GM21515 (cell line): ENCODE measurements around the gene UNC5A.
"Not testable (repeated sequence)": the region's sequence is repeated elsewhere in the genome, so short reads cannot be mapped to it uniquely, and the experiment has no call there.

Experiments used
- ATAC-seq: cut with Tn5 transposase; IDR thresholded peaks from one replicate; pipeline ENCODE4 v1.9.1; 2021; ENCODE audit not compliant: unreplicated experiment

Gene UNC5A

DNA sequence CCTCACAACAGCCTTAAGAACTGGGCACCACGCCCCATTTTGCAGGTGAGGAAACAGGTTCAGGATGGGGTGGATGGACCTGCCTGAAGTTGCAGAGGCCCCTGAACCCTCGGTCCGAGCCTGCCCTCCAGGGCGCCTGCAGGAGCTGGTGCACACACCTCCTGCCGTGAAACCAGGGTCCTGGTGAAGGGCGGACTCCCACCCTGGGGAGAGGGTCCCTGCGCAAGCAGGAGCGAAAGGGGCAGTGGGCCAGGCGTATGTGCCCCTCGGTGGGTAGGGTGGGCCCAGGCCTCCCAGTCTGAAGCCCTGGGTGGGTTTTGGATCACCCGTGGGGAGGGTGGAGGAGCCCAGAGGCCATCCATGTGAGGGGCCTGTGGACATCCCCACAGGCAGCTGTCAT lies 50.9 kb downstream of the UNC5A start:
- ATAC-seq = no peak

- no peak for ATAC-seq
Measured at GRCh38 chr5:176862330-176862995, 52.1 kb downstream of the UNC5A start.

GRCh38 chr5:176863041-176863764 lies 52.8 kb downstream of the UNC5A start:
- ATAC-seq = no peak

- no peak for ATAC-seq
Measured at GRCh38 chr5:176863765-176864098, 53.4 kb downstream of the UNC5A start.

- ATAC-seq = no peak
Measured at GRCh38 chr5:176864755-176865154, 54.4 kb downstream of the UNC5A start.

DNA sequence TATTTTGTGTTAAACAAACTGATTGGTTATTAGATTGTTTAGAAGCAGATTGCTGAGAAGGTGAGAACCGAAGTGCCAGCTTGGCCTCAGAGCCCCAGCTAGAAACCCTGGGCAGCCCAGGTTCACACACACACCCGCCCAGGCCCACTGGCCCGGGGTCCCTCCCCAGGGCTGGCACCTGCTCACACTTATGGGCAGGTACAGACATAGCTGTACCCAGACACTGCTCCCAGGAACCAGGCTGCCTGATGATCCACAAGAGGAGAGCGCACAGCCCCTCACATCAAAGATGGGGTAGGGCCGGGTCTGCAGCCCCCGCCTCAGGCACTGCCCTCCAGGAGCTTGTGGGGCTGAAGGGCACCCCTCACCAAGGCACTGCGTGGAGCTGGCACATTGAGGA lies 55.6 kb downstream of the UNC5A start:
- ATAC-seq = no peak

DNA sequence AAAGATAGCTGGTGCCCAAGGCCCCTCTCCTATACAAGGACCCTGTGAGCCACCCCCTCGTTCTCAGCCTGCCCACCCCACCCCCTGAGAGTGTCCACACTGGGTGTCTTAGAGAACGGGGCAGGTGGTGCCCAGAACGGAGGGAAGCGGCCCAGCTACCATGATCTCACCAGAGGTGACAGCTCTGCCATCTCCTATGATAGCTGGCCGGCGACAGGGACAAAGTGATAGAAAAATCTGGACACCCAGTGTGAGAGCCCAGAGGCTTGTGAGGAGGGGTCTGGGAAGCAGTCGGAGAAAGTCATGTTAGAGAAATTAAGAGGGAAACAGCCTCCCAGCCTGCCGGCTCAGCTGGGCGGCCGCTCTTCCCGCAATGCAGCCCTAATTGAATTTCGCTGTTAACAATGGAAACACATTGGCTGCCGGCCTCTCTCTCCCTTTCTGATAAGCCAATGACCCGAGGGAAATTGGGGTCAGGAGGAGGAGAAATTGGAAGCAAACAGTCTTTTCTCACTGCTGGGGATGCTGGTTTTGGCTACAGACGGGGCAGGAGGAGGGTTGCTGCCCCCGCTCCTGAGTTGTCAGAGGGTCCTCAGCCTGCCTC lies 56.5 kb downstream of the UNC5A start:
- no peak for ATAC-seq

DNA sequence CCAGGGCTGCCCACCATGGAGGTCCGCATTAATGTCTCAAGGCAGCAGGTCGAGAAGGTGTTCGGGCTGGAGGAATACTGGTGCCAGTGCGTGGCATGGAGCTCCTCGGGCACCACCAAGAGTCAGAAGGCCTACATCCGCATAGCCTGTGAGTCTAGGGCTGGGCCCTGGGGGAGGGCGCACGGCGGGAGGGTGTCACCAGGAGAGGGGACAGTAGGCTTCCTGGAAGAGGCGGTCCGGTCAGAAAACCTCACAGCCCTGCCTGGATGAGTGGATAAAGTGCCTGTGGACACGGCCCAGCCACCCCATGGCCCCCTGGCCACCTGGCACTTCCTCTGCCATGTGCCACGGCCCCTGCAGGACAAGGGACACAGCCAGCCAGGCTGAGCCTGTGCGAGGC lies 57.8 kb downstream of the UNC5A start:
- no peak for ATAC-seq

DNA sequence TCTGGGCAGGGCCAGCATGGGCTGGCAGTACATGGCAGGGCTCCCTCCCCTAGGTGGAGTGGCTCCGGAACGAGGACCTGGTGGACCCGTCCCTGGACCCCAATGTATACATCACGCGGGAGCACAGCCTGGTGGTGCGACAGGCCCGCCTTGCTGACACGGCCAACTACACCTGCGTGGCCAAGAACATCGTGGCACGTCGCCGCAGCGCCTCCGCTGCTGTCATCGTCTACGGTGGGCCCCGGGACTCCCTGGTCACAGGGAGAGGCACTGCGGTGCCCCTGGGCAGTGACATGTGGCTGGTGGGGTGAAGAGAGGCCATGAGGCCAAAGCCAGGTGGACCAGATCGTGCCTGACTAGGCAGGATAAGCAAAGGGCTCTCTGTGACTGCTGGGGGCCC lies 58.4 kb downstream of the UNC5A start:
- ATAC-seq = no peak

DNA sequence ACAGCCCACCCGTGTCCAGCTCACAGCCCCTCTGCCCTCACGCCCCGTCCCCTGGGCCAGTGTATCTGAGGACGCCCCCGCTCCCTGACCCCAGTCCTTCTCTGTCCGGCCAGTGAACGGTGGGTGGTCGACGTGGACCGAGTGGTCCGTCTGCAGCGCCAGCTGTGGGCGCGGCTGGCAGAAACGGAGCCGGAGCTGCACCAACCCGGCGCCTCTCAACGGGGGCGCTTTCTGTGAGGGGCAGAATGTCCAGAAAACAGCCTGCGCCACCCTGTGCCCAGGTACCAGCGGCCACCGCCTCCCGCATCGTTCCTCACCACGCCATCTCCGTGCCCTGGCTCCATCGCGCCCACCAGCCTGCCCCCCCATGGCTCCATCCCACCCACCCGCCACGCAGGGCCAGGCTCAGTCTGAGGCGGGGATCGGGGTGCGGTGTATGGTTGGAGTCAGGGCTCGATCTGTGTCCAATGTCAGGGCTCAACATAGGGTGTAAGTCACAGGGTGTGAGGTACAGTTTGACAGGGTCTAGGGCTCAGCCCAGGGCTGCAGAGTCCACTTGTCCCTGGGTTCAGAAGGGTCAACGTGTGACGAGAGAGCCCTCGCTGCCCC lies 59.2 kb downstream of the UNC5A start:
- no peak for ATAC-seq

DNA sequence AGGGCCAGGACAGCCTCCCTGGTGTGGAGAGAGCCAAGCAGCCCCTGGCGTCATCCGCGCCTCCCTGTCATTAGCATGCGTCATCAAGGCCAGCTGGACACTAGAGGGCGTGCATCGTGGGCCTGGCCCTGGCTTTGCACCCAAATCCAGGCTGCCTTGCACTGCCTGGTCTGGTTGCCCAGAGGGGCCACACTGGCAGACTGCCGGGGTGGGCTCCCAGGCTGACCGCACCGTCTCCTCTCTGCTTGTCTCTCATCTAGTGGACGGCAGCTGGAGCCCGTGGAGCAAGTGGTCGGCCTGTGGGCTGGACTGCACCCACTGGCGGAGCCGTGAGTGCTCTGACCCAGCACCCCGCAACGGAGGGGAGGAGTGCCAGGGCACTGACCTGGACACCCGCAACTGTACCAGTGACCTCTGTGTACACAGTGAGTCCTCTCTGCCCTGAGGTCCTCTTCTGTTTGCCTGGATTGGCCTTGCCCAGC lies 59.8 kb downstream of the UNC5A start:
- no peak for ATAC-seq

DNA sequence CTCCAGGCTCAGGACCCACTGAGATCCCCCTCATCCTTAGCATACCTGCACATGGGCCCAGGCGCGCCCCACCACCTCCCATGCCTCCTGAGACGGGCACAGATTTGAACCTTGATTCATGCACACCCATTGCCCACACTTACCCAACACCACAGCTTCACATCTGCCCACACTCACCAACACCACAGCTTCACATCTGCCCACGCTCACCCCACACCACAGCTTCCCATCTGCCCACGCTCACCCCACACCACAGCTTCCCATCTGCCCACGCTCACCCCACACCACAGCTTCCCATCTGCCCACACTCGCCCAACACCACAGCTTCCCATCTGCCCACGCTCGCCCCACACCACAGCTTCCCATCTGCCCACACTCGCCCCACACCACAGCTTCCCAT lies 60.3 kb downstream of the UNC5A start:
- not testable (repeated sequence) for ATAC-seq

DNA sequence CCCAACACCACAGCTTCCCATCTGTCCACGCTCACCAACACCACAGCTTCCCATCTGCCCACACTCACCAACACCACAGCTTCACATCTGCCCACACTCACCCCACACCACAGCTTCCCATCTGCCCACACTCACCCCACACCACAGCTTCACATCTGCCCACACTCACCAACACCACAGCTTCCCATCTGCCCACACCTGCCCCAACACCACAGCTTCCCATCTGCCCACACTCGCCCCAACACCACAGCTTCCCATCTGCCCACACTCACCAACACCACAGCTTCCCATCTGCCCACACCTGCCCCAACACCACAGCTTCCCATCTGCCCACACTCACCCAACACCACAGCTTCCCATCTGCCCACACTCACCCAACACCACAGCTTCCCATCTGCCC lies 62.2 kb downstream of the UNC5A start:
- ATAC-seq = not testable (repeated sequence)

GRCh38 chr5:176873011-176873410 lies 62.7 kb downstream of the UNC5A start:
- ATAC-seq = not testable (repeated sequence)

DNA sequence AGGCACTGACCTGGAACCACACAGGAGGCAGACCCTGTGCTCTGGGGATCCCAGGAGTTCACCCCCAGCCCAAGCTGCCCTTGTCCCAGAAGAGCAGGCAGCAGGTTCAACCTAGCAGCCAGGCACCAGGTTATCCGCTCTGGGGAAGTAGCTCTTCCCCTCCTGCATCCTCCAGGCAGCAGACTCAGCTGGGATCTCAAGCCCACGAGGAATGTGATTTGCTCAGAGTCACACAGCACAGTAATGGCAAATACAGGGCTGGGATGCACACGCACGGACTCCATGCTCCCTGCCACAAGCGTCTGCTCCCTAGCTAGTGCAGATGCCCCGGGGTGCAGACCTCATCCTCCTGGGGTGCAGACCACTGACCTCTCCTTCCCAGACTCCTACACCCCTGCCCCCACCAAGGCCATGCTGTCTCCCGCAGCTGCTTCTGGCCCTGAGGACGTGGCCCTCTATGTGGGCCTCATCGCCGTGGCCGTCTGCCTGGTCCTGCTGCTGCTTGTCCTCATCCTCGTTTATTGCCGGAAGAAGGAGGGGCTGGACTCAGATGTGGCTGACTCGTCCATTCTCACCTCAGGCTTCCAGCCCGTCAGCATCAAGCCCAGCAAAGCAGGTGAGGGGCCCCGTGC lies 63.3 kb downstream of the UNC5A start:
- ATAC-seq = no peak

DNA sequence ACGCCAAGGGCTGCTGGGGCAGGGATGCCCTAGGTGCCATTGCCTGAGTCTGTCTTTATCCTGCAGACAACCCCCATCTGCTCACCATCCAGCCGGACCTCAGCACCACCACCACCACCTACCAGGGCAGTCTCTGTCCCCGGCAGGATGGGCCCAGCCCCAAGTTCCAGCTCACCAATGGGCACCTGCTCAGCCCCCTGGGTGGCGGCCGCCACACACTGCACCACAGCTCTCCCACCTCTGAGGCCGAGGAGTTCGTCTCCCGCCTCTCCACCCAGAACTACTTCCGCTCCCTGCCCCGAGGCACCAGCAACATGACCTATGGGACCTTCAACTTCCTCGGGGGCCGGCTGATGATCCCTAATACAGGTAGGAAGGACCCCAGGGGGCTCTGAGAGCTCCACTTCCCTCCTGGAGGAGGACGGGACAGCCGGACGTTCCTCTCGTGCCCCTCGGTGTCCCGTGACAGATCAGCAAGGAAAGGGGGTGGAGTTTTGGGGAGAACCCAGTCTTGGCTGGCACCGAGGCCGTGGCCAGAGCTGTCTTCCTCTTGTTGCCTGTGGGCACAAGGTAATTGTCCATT lies 63.9 kb downstream of the UNC5A start:
- ATAC-seq = no peak

GRCh38 chr5:176875014-176875550 lies 64.7 kb downstream of the UNC5A start:
- no peak for ATAC-seq

- no peak for ATAC-seq
Measured at GRCh38 chr5:176875783-176876505, 65.6 kb downstream of the UNC5A start.

DNA sequence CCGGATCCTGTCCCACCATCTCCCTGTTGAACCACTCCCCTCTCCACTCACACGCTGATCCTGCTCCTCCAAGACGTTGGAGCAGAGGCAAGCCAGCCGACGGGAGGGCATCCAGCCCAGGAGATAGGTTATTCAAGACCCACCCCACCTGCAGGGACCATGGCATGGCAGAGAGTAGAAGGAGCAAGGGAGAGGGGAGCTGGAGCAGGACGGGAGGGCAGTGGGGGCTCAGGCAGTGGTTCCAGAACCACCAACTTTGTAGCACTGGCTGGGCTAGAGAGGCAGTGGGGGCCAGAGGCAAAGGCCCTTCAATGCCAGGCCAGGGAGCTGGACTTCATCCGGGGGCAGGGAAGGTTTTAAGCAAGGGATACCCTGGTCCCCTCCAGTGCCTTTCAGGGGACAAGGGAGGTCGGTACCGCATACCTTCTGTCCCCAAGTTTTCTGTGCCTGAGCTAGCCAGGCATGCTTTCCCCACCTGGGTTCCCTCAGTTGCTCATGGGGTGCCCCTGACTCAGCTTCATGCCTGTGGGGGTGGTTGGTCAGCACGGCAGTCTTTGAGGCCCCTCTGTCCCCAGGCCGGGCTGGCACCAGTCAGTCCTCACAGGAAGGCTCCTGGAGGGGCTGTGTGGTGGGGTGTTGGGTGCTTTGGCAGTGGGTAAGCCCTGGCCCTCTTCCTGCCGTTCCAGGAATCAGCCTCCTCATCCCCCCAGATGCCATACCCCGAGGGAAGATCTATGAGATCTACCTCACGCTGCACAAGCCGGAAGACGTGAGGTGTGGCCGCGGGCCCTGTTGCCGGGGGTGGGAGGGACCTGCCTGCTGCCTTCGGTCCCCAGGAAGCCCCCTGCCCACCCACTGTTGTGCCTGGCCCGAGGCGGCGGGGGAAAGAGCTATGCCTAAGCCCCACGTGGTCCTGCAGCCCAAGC lies 66.4 kb downstream of the UNC5A start:
- ATAC-seq = no peak
